CD4-positive, alpha-beta T cell treated with Interleukin-1 beta for 1 hour (primary cell): ENCODE measurements around the gene RNF168.
A peak's percentile ranks its signal among the peaks of the same experiment; 100 is the strongest.
"Not testable (repeated sequence)": the region's sequence is repeated elsewhere in the genome, so short reads cannot be mapped to it uniquely, and the experiment has no call there.

Experiments
- DNase-seq, 2 donors: peaks; one replicate each; pipeline ENCODE4 v3.0.0-alpha.2; 2020 to 2022

Gene RNF168

DNA sequence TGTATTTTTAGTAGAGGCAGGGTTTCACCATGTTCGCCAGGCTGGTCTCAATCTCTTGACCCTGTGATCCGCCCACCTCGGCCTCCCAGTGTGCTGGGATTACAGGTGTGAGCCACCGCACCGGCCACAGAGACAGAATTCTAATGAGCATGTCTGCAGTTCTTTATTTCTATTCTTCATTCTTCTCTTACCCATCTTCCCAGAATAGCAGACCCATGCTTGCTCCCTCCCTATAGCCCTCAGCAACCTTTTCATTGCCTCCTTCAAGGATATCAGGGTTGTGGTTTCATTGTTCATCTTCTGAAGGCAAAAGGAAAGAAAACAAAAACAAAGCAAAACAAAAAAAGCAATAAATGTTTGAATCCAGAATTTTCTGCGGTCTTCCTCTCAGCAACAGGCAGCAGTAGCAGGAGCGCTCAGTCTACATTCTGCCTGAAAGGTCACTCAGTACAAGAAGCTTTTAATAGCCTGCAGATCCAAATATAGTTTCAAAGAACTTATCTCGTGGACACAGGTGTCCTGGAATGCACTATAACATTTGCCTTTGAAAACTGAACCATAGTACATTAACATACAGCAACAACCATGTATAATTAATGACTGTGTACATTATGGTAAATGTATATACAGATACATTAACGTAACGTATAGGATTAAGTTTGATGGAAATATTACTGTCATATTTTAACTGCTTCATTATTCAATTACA is 11.5 kb upstream of the RNF168 start, which contains the start of gene SMCO1:
TSS of gene SMCO1 (minus strand) at position 434 of the 709 bp plus-strand sequence. CDS start at position 297, 137 bp downstream.
- no peak for DNase-seq

DNA sequence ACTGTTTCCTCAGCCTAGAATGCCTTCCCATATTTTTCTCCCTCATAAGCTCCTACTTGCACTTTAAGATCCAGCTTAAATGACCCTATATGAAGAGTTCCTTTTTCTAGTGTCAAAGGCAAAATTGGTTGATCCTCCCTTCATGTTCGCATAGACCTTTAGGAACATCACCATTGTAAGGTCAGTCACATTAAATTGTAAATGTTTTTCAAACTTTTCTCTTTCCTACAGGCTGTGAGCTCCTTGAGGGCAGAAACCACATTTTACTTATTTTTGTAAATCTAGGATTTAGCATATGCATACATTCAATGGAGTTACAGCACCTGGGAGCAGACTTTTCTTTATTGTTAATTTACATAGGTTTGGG is 10.8 kb upstream of the RNF168 start:
- DNase-seq, result no peak

DNA sequence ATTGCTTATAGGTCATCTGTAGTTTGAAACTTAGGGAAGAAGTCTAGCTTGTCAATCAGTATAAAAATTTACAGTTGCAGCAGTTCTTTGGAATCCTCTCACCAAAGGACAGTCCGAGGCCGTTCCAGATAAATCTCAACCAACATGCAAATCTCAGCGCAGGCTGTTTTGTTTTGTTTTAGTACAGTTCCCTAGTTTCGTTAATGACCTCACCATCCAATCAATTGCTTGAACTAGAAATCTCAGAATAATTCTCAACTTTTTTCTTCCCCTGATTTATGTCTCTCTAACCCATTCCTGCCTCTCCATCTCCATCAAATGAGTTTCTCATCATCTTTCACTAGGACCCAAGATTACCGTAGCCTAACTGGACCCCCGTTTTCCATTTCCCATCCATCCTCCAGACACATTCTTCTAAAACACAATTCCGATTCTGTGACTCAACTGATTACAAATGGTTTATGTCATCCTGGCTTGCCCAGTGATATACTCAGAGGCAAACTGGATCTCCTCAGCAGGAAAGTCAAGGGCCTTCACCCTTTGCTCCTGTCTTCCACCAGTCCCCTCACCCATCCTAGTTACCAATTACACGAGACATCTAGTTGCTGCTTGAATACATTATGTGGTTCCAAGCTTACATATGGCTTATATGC is 10.3 kb upstream of the RNF168 start:
- no peak for DNase-seq

DNA sequence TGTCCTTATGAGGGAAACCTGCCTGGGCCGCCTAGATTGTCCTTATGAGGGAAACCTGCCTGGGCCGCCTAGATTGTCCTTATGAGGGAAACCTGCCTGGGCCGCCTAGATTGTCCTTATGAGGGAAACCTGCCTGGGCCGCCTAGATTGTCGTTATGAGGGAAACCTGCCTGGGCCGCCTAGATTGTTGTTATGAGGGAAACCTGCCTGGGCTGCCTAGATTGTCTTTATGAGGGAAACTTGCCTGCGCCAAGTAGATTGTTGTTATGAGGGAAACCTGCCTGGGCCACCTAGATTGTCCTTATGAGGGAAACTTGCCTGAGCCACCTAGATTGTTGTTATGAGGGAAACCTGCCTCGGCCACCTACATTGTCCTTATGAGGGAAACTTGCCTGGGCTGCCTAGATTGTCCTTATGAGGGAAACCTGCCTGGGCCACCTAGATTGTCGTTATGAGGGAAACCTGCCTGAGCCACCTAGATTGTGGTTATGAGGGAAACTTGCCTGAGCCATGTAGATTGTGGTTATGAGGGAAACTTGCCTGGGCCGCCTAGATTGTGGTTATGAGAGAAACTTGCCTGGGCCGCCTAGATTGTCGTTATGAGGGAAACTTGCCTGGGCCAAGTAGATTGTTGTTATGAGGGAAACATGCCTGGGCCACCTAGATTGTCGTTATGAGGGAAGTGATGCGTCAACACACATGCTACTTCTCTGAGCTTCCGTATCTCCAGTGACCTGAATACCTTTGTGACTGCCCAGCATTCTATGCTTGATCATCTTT is 8.3 kb upstream of the RNF168 start:
- not testable (repeated sequence) for DNase-seq

DNA sequence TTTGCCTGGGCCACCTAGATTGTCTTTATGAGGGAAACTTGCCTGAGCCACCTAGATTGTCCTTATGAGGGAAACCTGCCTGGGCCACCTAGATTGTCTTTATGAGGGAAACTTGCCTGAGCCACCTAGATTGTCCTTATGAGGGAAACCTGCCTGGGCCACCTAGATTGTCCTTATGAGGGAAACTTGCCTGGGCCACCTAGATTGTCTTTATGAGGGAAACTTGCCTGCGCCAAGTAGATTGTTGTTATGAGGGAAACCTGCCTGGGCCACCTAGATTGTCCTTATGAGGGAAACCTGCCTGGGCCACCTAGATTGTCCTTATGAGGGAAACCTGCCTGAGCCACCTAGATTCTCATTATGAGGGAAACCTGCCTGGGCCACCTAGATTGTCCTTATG is 7.5 kb upstream of the RNF168 start:
- not testable (repeated sequence) for DNase-seq

DNA sequence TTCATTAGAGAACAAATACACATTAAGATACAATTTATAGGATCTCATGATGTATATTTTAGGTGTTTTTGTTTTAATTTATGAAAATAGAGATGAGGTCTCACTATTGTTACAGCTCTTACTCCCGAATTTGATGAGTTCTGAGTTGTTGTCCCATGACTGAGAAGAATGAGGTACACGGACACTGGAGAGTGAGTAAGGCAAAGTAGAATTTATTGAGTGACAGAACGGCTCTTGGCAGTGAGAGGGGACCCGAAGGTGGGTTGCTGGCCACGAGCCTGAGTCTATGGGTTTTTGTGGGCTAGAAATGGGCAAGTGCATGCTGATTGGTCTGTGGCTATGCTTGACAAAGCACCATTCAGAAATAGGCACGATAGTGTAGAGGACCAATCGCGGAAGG is 3.1 kb upstream of the RNF168 start:
- no peak for DNase-seq

DNA sequence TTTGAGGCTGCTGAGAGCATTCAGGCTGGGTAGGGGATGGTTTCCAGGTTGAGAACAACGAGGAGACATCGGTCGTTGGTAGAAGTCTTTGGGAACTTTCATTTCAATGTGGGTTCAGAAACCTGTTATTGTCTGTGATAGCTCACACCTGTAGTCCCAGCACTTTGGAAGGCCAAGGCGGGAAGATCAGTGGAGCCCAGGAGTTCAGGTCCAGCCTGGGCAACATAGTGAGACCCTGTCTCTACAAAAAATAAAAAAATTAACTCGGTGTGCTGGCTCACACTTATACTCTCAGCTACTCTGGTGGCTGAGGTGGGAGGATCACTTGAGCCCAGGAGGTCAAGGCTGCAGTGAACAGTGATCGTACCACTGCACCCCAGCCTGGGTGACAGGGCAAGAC is 988 bp upstream of the RNF168 start:
- DNase-seq, result no peak

DNA sequence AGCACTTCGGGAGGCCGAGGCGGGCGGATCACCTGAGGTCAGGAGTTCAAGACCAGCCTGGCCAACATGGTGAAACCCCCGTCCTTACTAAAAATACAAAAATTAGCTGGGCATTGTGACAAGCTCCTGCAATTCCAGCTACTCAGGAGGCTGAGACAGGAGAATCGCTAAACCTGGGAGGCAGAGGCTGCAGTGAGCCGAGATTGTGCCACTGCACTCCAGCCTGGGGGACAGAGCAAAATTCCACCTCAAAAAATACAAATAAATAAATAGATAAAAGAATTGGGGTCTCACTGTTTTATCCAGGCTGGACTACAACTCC is 470 bp upstream of the RNF168 start:
- DNase-seq, result not testable (repeated sequence)

DNA sequence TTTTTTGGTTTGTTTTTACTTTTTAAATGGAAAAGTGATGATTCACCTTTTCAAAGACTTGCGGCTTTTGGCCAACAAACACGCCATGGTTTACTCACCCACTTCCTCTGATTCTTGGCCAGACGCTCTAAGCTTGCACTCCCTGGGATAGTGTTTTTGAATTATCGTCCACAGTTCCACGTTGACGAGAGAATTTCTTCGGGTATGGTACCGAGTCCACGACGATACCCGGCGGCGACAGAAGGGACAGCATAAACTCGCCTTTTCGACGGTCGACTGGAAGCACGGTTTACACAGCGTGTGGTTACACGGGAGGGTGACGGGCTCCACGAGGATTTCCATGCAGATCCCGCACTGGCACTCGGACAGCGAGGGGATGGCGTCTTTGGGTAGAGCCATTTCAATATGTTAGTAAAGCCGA is 783 bp downstream of the RNF168 start:
- peak; percentile 60 for DNase-seq

DNA sequence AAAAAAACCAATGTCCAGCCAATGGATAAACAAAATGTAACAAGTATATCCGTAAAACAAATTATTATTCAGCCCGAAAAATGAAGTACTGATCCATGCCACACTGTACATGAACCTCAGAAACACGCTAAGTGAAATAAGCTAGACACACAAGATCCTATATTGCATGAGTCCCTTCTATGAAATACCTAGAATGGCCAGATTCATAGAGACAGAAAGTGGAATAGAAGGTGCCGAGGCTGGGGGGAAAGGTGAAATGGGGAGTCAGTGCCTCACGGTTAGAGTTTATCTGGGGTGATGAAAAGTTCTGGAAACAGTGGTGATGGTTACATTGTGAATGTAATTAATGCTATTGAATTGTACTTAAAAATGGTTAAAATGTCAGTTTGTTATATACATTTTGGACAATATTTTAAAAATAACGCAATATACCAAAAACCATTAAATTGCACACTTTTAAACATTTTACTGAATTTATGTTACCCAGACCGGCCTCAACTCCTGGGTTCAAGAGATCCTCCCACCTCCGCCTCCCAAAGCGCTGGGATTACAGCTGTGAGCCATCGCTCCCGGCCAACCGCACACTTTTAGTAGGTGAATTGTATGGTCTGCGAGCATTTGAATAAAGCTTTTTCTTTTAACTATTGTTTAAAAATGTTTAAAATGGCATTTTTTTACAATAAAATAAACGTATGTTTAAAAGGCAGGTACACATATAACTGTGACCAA is 2.1 kb downstream of the RNF168 start:
- DNase-seq, result no peak

DNA sequence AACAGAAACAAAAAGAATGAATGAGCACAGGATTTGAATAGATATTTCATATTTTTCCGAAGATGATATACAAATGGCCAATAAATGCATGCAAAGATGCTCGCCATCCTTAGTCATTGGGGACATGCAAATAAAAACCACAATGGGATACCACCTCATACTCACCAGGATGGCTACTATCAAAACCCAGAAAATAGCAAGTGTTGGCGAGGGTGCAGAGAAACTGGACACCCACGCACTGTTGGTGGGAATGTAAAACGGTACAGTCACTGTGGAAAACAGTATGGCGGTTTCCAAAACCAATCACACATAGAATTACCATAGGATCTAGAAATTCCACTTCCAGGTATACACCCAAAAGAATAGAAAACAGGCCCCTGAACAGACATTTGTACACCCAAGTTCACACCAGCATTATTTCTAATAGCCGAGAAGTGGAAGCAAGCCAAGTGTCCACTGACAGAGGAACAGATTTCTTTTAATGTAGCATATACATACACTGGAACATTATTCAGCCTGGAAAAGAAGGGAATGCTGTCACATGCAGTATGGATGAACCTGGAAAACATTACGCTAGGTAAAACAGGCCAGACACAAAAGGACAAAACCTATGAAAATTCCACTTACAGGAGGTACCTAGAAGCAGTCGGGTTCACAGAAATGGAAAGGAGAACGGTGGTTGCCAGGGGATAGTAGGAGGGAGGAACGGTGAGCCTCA is 3.6 kb downstream of the RNF168 start:
- DNase-seq, result no peak

DNA sequence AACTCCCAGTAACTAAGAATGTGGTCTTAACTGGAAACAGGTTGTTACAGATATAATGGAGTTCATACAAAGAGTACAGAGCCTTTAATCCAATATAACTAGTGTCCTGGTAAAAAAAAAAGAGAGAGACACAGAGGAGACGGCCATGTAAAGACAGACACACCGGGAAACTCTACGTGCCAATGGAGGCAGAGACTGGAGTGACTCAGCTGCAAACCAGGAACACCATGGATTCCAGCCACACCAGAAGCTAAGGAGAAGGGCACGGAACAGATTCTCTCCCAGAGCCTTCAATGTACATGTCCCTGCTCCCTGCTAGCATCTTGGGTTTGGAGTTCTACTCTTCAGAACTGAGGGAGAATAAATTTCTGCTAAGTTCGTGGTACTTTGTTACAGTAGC is 4.5 kb downstream of the RNF168 start:
- DNase-seq, result no peak

DNA sequence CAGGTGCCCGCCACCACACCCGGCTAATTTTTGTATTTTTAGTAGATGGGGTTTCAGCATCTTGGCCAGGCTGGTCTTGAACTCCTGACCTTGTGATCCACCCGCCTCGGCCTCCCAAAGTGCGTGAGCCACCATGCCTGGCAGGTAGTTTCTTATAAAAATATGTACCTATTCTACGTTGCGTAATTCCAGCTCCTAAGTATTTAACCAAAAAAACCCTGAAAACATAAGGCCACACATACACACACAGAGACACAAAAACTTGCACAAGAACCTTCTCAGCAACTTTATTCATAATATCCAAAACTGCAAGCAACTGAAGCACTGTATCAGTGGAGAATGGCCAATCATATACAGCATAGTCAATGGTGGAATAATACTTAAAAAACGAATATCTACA is 5.3 kb downstream of the RNF168 start:
- DNase-seq, result no peak

DNA sequence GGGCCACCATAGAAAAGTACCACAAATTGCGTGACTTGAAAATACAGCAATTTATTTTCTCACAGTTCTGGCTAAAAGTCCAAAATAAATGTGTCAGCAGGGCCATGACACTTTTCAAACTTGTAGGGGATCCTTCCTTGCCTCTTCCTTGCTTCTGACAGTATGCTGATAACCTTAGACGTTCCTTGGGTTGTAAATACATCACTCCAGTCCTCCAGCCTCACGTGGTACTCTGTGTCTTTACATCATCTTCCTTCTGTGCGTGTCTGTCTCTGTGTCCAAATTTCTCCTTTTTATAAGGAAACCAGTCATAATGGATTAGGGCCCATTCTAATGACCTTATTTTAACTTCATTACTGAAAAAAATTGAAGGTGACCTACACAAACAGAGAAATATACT is 7.4 kb downstream of the RNF168 start:
- no peak for DNase-seq

DNA sequence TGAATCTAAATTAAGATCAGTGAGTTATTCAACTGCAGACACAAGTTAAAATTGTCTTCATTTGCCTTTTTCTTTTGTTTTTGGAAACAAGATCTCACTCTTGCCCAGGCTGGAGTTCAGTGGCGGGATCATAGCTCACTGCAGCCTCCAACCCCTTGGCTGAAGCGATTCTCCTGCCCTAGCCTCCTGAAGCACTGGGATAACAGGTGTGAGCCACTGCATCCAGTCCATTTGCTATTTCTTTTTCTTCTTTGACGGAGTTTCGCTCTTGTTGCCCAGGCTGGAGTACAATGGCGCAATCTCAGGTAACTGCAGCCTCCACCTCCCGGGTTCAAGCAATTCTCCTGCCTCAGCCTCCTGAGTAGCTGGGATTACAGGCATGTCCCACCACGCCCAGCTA is 10.3 kb downstream of the RNF168 start:
- no peak for DNase-seq

DNA sequence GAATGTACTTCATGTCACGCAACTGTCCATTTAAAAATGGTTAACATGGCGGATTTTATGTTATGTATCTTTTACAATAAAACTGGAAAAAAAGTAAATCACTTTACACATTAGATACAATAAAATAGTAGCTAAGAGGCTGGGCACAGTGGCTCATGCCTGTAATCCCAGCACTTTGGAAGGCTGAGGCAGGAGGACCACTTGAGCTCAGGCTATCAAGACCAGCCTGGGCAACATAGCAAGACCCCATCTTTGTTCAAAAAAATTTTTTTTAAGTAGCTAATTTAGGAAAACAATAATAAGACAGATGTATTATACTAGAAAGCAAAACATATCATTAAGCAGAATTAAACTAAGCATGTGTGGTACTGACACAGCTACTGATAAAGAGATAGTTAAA is 11.5 kb downstream of the RNF168 start:
- DNase-seq, result no peak

DNA sequence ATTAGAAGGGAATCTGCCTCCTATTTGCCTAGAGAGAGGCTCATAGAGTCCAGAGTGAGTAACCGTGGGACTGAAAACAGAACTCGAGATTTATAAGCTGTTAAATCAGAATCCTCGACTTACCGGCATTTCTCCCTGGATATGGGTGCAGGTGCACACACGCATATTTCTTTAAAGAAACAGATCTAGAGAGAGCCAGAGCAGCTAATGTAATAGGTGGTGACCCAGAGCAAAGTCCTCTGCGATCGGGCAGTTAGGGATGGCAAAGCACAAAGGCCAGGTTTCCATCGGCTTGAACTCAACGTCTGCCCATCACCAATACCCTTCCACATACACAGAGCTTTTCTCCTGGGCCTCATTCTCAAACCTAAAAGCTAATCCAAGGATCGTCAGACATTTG is 13.8 kb downstream of the RNF168 start:
- no peak for DNase-seq

DNA sequence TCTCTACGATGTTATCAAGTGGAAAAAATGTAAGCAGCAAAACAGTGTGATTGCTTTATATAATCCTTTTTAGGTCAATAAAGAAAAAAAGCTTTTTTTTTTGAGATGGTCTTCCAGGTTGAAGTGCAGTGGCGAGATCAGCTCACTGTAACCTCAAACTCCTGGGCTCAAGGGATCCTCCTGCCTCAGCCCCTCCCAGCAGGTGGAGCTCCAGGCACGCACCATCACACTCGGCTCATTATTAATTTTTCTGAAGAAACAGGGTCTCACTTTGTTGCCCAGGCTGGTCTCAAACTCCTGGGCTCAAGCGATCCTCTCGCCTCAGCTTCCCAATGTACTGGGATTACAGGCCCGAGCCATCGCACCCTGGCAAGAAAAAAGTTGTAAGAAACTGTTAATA is 17.3 kb downstream of the RNF168 start:
- peak in 1 of 2 donors; percentile 31 for DNase-seq

DNA sequence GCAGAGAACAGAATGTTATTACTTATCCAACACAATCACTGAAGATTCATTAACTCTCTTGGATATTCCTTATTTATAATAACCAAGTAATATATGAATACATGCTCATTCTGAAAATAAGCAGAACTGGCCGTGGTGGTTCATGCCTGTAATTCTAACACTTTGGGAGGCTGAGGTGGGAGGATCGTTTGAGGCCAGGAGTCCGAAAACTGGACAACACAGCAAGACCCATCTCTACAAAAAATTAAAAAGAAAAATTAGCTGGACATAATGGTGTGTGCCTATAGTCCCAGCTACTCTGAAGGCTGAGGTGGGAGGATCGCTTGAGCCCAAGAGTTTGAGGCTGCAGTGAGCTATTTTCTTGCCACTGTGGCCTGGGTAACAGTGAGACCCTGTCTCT is 25.9 kb downstream of the RNF168 start:
- DNase-seq, result no peak

DNA sequence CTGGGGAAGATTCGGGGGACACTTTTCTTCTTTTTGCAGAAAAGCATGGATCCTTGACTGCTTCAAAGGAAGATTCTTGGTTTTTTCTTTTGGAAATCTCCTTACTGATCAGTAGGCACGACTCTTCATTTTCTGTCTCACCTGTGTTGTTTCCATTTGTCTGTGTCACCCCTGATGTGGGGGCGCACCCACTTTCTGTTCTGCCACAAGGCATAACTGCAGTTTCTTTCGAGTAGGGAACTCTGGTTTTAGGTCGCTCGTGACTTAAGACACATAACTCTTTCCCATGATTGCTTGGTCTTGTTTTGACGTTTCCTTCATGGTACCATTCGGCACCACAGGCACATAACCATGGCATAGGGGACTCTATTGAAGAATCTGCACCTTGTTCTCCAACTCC is 31.3 kb downstream of the RNF168 start:
- no peak for DNase-seq

DNA sequence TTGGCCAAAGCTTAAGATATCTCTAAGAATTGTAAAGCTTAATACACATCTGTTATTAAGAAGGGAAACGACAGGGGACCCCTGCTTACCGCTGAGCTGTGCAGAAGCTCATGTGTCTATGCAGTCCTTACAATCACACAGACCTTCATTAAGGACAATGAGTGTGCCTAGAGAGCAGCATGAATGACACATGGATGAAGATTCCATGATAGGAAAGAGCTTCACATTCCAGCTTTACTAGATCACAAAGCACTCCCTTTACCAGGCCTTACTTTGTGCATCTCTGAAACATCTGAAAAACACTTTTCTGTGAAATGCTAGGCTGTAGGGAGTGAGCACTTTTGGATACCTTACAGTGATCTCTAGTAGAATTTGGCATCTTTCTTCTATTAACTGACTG is 32.0 kb downstream of the RNF168 start:
- DNase-seq, result no peak

DNA sequence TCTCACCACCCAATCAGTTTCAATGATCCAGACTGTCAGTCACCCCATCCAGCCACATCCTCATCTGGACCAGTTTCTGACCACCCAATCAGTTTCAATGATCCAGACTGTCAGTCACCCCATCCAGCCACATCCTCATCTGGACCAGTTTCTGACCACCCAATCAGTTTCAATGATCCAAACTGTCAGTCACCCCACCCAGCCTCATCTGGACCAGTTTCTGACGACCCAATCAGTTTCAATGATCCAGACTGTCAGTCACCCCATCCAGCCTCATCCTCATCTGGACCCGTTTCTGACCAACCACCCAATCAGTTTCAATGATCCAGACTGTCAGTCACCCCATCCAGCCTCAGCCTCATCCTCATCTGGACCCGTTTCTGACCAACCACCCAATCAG is 33.4 kb downstream of the RNF168 start:
- not testable (repeated sequence) for DNase-seq

DNA sequence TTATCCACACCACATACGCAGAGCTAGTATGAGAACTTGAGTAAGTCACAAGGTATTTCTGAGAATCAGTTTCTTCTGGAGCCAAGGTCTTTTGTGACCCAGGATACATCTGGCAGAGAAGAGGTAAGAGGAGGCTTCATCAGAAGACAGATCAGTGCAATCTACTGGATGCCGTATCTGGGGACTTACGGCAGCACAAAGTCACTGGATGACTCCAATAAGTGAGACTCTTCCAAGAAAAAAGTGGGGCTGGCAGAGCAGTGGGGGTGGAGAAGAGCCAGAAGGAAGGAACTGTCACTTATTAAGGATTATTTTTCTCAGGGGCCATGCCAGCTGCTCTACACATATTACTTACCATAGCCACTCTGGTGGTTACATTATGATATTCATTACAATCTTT is 39.8 kb downstream of the RNF168 start:
- DNase-seq, result no peak
